Pancreas (tissue), 10 donors: ENCODE results near the gene MRPS33. TPM values are rescaled to one million over a fixed set of nuclear protein-coding genes. Genes with fewer than 3 reads are reported as not detected.

Source experiments
- ATAC-seq, 4 donors: fragments of 200-7000 bp; cut with Tn5 transposase; one replicate each; pipeline versions ENCODE4 v1.8.0 to v1.9.1; 2020; ENCODE audit warnings: mild to moderate bottlenecking in 4 of 4, moderate library complexity in 4 of 4
- DNase-seq, 6 donors: peaks; one replicate each; pipeline ENCODE4 v3.0.0-alpha.2; 2020
- FAIRE-seq: peaks from 2 replicates; lab custom pipeline; 2012; peaks lifted over from hg19 to GRCh38; lab: Jason Lieb, UNC
- H3K27ac ChIP-seq, 4 donors: fragments of 200-600 bp; sonication (generic); 1 replicate in 3 of 4; 2 replicates in 1 of 4; pipeline versions ENCODE4 v1.5.0 to v1.8.0; 2020
- H3K27me3 ChIP-seq, 4 donors: fragments of 200-600 bp; one replicate each; pipeline ENCODE4 v1.8.0; 2021
- H3K36me3 ChIP-seq, 3 donors: fragments of 200-600 bp; sonication (generic) in 1 of 3; one replicate each; pipeline versions ENCODE4 v1.5.0 to v1.8.0; 2020 to 2021
- H3K4me1 ChIP-seq, 3 donors: fragments of 200-600 bp; one replicate each; pipeline ENCODE4 v1.8.0; 2021
- H3K4me3 ChIP-seq, 4 donors: fragments of 200-600 bp; sonication (generic) in 2 of 4; one replicate each; pipeline versions ENCODE4 v1.5.0 to v1.8.0; 2020 to 2021
- H3K9me3 ChIP-seq, 4 donors: fragments of 200-600 bp; one replicate each; pipeline ENCODE4 v1.8.0; 2021
- CTCF ChIP-seq, 4 donors: fragments of 200-600 bp; sonication (generic) in 3 of 4; IDR thresholded peaks; one replicate each; pipeline versions ENCODE4 v1.5.0 to v1.8.0; 2021; ENCODE audit warnings: antibody characterized with exemption in 4 of 4
- WGBS, 2 donors: extraction: QIAGEN DNeasy Blood & Tissue Kit; methylation state at CpG; one replicate each; pipeline ENCODE4 v1.1.7; 2013; 5-methylcytosine and 5-hydroxymethylcytosine counted together
- intact Hi-C, 3 donors: fragments of 100-400 bp; cut with DNase I; formaldehyde crosslinking; loops; one replicate each; pipeline versions ENCODE4 v1.11.1 to v1.14.2; 2022
- polyA plus RNA-seq, 2 donors: library from polyadenylated mRNA; stranded (reverse); fragments of 200-250 nt; gene quantifications; one replicate each; pipeline ENCODE4 v1.2.3, GENCODE V29; 2013
- total RNA-seq, 6 donors: library from RNA; stranded (reverse); fragmentation: NEBNext Ultra II Directional in 4 of 6; extraction: Animal tissue kit (Norgen Biotek cat#: 25700) in 4 of 6; gene quantifications; one replicate each; pipeline versions ENCODE4 v1.2.1 to v1.2.4, GENCODE V29; 2021 to 2023
- donor health status: healthy with polysubstance abuse.
- donor health status: DM: no; HTN: no; CAD: no; lungs with moderate emphysema.
- donor health status: DM: no; HTN: no; CAD: no.
- donor health status: control.
- donor health status: control.
- donor health status: Bipolar disorder and iron deficiency.
- donor health status: DM: yes; HTN: yes; CAD: no.
- donor health status: DM: no; HTN: no; CAD: no.
- donor health status: DM: no; HTN: no; CAD: no.
- donor health status: DM: yes; HTN: yes; CAD: no.

Gene MRPS33
- total and polyA plus RNA-seq, 8 donors, result 19.6 to 44.9 (median 28.3) TPM

GRCh38 chr7:140972876-140973829 is 41.6 kb downstream of the MRPS33 start:
- 75 to 82% methylated on average over 9 of the region's 9 CpGs for WGBS, 2 donors

GRCh38 chr7:140972344-140972743 is 42.4 kb downstream of the MRPS33 start:
- DNase-seq (no peak), FAIRE-seq (no peak), ATAC-seq (no peak)
- H3K36me3 ChIP-seq, result no peaks in the 10 kb centered on the region
- intact Hi-C loops, result no loop called here
- no peak for TF ChIP-seq CTCF (IDR thresholded peaks at IDR 0.05)
- no peak overlapping the region for H3K27ac ChIP-seq
- no peaks in the 10 kb centered on the region for H3K9me3 ChIP-seq
- H3K4me3 ChIP-seq, result no peak overlapping the region
- WGBS, 2 donors, result 71 to 76% methylated on average over 2 of the region's 2 CpGs
- H3K27me3 ChIP-seq, result no peaks in the 10 kb centered on the region
- H3K4me1 ChIP-seq, result no peaks in the 10 kb centered on the region

More at GRCh38 chr7:140972876-140973829, 41.6 kb downstream of the MRPS33 start:
- no peaks in the 10 kb centered on the region for H3K9me3 ChIP-seq
- no peak overlapping the region for H3K4me3 ChIP-seq
- H3K27ac ChIP-seq, result no peak overlapping the region
- no peaks in the 10 kb centered on the region for H3K4me1 ChIP-seq
- no peak for TF ChIP-seq CTCF (IDR thresholded peaks at IDR 0.05)
- no peaks in the 10 kb centered on the region for H3K36me3 ChIP-seq
- no peak for DNase-seq
- intact Hi-C loops, result no loop called here
- FAIRE-seq, result no peak
- H3K27me3 ChIP-seq, result no peaks in the 10 kb centered on the region
- no peak for ATAC-seq

- H3K27ac ChIP-seq, result no peak overlapping the region
- no peaks in the 10 kb centered on the region for H3K9me3 ChIP-seq
- H3K36me3 ChIP-seq, result no peaks in the 10 kb centered on the region
- no peak for DNase-seq
- WGBS, 2 donors, result 61 to 62% methylated on average over 2 of the region's 2 CpGs
- H3K4me3 ChIP-seq, result no peak overlapping the region
- no peak for FAIRE-seq
- TF ChIP-seq CTCF (IDR thresholded peaks at IDR 0.05), result no peak
- intact Hi-C loops, result no loop called here
- ATAC-seq, result no peak
- H3K4me1 ChIP-seq, result no peaks in the 10 kb centered on the region
- no peaks in the 10 kb centered on the region for H3K27me3 ChIP-seq
Measured at GRCh38 chr7:140967438-140967837, 47.3 kb downstream of the MRPS33 start.

DNA sequence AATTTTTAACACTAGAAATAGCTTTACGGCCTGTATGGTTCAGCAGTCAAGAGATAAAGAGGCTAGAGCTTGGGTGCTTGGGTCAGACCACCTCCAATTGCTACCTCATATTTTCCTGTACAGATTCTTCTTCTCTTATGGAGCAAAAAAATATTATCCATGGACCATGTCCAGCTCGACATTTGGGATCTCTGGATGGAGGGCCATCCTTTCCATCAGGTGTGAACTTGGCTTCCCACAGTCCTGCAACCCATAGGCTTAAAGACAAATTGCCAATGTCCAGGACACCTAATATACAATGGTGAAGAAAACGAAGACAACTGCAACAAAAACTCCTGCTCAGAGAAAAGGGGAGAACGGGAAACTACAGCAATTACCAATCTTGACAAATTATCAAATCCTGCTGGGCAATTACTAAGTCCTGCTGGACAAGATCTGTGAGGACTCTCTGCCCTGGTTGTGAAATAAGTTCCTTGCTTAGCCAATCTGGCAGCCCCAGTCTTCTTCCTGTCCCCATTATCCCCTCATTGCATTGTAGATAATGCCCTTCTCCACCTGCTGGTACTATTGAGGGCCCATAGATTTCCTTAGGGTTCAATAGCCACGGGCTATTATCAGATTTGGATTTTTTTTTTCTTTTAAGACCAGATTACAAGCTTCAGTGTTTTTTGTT is 48.1 kb downstream of the MRPS33 start:
- DNase-seq, result no peak
- Histone ChIP-seq H3K27ac (no peak overlapping the region), H3K36me3 (no peaks in the 10 kb centered on the region), H3K9me3 (no peaks in the 10 kb centered on the region), H3K4me1 (no peaks in the 10 kb centered on the region), H3K27me3 (no peaks in the 10 kb centered on the region), H3K4me3 (no peak overlapping the region)
- FAIRE-seq, result no peak
- TF ChIP-seq CTCF (IDR thresholded peaks at IDR 0.05), result no peak
- 51 to 52% methylated on average over 5 of the region's 5 CpGs for WGBS, 2 donors
- intact Hi-C loops, result no loop called here
- ATAC-seq, result no peak
